HG03457 (cell line): Measurements from ENCODE around the gene DPP6.

Experiments used
- ATAC-seq: cut with Tn5 transposase; IDR thresholded peaks from one replicate; pipeline ENCODE4 v1.9.1; 2021; ENCODE audit warnings: moderate number of reproducible peaks; ENCODE audit not compliant: unreplicated experiment

DPP6 gene

DNA sequence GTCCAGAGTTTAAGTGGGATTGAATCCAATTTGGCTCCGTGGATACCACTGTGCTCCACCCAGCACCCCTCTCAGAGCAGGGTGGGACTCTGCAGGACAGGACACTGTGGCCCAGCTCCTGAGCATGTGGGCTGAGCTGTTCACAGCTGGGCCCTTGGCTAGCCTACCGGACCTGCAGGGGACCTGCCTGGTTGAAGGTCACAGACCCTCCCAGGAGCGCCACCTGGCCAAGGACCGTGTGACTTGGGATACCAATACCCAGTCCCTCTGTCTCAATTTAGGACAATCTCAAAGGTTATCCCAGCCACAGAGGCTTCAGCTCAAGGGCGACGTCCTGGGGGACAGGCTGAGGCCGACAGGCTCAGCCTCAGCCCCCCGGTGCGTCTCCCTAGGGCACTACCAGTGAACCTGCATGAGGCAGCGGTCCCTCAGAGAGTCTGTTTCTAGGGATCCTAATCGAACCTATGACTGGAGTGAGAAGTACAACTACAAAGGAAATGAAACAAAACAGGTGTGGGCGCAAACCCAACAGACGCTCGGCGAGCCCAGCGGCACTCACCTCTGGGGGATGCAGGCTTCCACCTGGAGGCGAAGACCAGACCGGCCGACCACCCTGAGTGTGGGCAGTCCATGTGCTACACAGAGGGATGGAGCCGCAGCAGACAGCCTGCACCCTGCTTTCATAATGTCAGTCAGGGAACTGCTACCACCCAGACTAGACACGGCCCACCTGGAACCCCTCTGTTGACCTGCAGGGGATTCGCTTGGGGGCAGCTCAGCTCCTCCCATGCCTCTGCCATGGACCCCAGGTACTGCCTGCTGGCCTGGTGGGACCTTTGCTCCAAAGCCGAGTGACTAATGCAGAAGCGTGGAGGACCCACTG, 847.0 kb downstream of the DPP6 start:
- ATAC-seq, result no peak

DNA sequence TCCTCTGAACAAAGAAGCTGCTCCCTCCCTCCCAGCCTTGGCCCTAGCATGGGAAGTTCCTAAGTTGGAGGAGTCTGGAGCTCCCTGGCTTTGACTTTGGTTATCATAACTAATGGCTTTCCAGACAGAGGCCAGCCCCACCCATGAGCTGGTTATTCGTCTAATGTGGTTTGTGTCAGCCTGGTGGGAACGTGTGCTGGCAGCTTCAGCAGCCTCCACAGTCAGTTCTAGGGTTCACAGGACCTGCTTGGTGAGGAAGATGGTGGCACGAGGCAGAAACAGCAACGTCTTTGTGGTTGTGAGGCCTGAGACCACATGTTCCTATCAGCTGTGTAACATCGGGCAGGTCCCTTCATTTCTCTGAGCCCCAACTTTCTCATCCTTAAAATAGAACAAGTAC, 847.7 kb downstream of the DPP6 start:
- ATAC-seq, result no peak

DNA sequence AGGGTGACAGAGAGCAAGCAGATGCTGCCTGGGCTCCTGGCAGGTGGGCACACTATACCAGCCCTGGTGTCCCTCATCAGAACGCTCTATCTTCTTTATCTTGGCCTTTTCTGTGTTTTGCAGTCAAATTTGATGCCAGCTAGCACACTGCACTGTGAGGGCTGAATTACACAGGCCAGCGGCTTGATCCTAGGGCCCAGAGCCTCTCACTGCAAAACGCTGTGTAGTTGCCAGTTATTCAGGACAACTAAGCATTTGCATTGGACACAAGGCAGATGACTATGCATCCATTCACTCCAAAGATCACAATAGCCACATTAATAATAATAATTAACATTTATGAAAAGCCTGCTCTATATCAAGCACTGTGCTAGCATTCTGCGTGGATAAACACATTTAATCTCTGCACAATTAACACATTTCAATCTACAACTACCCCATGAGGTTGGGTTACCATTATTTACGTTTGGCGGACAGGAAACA, 850.4 kb downstream of the DPP6 start:
- ATAC-seq, result no peak

DNA sequence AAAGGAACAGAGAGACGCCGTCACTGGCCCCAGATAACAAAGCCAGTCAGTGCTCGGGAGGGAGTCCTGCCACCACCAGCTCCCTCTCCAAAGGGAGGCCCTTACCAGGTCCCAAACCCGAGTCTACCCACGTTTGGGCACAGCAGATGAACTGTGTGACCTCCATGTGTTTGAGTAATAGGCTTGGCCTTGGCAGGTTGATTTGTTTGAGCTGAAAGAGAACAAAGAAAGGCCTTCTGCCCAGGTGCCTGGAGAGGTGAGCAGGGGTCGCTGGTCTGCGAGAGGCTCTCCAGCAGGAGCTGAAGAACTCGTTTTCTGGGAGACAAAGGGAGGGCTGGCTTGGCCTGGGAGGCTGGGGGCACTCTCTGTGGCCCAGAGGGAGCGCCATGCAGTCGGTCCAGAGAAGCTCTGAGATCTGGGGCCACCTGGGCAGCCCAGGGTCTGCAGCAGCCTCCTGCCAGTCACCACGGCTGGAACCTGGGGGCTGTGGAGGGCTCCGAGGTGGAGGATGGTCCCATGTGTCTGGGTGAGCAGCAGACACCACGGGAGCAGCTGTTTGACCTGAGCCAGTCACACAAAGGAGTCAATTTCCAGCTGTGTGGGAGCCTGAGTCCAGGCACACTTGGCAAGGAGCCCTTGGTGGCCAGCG, 851.0 kb downstream of the DPP6 start:
- ATAC-seq, result no peak

DNA sequence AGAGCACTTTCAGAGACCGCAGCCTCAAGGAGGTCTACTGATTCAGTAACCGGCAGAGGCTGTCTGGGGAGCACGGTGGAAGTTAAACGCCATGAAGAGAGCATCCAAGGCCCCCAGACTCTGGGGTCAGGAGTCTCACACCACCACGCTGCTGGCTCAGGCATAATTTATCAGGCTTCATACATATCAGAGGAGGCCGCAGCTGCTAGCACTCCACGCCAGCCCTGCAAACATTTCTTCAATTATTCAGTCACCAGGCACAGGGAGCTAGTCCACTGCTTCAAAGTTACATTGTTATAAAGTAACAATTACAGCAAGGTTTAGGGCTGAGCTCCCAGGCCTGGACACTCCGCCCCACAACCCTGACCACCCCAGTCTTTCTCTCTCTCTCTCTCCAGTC, 852.9 kb downstream of the DPP6 start:
- no peak for ATAC-seq

DNA sequence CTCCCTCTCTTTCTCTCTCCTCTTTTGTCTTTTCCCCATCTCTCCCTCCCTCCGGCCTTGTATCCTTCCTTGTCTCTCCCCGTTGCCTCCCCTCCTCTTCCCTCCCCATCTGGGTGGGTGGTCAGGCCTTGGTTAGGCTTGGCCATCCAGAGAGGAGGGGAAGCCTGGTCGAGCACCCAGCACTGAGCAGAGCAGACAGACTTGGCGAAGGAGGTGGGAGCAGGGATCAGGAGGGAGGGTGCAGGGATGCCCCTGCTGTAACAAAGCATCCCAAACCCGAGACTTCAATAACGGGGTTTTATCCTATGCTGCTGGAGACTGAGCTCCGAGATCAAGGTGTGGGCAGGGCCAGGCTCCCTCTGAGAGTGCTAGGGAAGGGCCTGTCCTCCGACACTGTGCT, 853.4 kb downstream of the DPP6 start:
- no peak for ATAC-seq

DNA sequence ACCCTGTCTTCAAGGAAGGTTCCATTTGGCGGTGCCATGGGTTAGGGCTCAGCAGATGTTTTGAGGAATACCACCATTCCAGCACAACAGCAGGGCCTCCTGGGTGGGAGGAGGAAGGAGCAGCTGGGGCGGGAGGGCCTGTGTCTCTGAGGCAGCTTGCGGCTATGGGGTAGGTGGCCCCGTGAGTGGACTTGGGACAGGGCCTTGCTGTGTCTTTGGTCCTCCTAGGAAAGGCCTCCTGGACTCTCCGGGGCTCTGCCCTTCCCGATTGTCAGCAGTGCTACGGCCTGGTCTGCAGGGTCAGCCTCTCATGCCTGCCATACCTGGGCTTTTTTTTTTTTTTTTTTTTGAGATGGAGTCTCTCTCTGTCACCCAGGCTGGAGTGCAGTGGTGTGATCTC, 854.0 kb downstream of the DPP6 start:
- ATAC-seq, result no peak

DNA sequence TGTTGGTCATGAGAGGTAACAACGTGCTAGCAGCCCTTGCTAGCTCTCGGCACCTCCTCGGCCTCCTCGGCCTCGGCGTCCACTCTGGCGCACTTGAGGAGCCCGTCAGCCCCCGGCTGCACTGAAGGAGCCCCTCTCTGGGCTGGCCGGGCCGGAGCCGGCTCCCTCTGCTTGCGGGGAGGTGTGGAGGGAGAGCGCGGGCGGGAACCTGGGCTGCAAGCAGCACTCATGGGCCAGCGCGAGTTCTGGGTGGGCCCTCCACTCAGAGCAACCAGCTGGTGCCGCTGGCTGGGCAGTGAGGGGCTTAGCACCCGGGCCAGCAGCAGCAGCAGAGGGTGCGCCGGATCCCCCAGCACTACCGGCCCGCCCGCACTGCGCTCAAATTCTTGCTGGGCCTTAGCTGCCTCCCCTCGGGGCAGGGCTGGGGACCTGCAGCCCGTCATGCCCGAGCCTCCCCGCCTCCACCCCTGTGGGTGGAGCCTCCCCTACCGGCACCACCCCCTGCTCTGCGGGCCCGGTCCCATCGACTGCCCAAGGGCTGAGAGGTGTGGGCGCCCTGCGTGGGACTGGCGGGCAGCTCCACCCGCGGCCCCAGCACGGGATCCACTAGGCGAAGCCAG, 854.6 kb downstream of the DPP6 start:
- ATAC-seq, result no peak

DNA sequence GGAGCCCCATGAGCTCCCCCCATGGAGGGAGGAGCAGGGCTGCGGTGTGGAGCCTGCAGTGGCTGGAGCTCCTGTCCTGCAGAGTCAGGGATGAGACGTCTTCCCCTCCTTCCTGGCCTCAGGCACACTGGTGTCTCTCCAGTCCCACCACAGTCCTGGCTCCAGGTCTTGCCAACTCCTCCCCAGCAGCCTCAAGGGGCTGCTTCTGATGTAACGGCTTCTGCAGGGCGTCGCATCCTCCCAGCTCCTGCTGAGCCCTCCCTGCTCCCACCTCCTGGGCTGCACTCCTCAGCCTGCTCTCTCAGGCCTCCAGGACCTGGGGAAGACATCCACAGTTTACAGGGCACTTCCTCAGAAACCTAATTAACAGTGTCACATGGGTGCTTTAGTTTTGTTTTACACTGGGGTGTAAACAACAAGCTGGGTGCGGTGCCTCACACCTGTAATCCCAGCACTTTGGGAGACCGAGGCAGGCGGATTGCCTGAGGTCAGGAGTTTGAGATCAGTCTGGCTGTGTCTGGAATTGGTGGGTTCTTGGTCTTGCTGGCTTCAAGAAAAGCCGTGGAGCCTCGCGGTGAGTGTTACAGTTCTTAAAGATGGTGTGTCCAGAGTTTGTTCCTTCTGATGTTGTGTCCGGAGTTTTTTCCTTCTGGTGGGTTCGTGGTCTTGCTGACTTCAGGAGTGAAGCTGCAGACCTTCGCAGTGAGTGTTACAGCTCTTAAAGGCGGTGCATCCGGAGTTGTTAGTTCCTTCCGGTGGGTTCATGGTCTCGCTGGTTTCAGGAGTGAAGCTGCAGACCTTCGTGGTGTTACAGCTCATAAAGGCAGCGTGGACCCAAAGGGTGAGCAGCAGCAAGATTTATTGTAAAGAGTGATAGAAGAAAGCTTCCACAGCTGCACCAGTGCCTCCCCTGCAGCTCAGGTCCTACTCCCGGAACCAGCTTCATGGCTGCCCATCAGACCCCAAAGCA, 855.7 kb downstream of the DPP6 start:
- no peak for ATAC-seq

DNA sequence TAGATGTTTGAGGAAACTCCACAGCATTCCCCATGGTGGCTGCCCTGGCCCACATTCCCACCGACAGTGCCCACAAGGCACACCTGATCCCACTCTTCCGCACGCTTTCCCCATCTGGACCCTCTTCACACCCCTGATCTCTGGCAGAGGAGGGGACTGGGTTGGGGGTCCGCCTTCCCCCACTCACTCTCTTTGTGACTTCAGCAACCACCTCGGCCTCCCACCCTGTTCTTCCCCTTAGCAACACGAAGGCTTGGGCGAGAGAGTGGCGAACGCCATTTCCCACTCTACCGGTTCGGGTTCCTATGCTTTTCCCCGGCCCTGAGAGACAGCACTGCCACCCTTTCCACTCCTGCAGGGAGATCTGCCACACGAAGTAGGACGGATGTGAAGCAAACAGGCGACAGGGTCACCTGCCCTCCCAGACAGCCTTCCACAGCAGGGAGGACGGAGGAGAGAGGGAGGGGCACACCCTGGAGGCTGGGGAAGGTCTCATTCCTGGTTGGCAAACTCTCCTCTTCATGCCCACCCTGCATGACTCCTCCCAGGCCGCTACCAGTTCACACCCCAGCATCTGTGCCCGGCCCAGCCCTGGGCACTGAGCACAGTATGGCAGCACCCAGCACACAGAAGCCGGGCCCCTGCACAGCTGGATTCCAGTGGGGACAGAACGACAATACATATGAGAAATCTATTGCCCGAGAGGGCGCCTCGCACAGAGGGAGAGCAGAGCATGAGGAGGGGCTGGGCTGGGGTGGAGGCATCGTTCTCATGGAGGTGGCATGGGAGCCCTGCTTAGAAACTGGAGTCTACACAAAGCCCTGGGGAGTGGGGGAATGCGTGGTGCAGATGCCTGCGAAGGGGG, 857.3 kb downstream of the DPP6 start:
- ATAC-seq, result no peak

DNA sequence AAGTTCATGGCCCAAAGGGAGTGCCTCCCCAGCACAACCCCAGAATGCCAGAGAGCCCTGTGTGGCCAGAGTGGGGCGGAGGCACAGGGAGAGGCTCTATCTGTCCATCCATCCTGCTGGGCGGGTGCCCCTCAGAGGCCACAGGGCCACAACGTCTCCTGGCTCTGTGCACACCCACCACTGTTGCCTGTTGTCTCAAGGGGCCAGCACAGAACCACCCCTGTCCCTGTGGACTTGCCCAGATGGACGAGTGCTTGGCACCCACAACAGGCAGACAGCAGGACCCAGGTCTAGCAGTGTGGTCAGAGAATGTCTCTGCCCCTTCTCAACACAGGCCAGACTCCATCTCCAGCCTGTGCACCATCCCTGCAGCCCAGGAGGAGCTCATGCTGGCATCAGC, 857.9 kb downstream of the DPP6 start:
- no peak for ATAC-seq

DNA sequence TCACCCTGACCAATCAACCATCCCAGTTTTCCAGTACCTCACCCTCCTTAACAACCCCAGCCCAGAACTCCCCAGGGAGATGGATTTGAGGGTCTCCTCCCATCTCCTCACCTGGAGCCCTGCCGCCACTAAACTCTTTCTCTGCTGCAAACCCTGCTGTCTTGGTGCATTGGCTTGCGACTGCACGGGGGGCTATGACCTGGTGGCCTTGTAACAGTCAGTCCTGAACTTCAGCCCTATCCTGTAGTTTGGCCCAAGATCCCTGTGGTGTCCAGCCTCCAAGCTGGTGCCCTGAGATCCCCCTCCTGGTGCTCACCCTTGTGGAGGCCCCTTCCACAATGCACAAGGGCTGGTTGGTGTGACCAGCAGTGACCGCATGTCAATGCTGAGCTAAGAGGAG, 858.8 kb downstream of the DPP6 start:
- ATAC-seq, result no peak

DNA sequence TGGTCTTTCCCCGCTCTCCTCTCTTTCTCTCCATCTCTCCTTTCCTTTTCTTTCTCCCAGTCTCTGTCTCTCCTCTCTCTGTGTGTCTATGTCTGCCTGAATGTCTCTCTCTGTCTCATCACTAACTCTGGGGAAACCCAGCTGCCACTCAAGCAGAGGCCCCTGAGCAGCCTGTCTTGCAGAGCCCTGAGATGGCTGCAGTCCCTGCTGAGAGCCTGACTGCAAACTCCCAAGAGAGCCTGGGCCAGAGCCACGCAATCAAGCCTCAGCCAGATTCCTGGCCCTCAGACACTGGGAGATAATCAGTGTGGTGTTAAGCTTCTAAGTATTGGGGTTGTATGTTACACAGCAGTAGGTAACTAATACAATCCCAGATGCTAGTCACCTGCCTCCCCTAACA, 859.2 kb downstream of the DPP6 start:
- ATAC-seq, result no peak

DNA sequence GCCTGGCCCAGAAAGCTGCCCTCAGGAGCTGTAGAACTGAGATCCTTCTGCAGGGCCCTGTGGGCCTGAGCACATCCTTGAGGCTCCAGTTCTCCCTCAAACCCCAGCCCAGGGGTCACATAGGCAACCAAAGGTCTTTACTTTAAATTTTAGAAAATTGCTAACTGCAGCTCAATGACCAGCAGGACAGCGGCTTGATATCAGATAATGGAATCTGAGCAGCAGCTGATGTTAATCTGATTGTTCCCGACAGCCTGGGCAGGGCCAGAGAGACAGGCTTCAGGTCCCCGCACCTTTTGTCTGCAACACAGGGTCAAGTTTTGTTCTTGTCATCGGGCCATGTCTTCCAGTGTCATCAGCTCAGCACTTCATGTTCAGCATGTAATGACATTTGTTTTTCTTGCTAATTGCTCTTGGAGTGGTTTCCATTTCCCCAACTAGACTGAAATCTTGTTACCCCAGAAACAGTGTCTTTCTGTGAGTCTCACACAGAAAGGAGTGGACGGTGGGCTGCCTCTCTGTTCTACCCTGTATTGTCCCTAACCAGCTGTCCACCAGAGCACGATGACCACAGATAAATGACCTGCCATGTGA, 859.8 kb downstream of the DPP6 start:
- ATAC-seq, result no peak

DNA sequence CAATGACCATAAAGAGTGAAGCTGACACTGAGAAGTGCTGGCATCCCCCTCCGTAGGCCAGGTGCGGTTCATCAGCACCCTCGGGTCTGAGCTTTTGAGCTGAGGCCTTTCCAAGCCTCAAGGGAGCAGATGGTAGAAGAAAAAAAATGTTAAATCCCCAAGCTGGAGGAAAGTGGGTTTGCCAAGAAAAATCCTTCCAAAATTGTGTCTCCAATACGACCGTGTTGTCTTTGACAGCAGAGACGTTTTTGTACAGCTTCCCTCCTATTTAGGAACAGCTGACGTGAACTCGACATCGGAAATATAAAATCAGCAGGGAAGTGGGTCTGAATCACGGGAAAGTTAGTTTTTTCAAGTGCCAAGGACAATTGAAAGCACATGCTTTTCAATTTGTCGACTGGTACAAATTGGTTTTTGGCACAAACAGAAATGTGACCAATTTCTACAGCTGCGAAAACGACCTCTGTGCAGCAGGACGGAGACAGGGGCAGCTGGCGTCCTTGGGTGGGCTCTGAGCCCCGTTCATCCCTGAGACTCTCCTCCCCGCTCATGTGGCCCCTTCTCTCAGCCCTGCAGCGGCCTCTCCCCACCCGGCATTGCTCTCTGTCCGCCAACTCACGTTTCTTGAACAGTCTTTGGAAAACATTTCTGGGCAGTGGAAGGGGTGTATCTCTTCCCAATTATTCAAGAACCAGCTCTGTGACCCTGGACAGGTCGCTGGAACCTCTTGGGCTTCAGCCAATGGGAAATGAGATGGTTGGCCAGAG, 860.9 kb downstream of the DPP6 start:
- no peak for ATAC-seq

DNA sequence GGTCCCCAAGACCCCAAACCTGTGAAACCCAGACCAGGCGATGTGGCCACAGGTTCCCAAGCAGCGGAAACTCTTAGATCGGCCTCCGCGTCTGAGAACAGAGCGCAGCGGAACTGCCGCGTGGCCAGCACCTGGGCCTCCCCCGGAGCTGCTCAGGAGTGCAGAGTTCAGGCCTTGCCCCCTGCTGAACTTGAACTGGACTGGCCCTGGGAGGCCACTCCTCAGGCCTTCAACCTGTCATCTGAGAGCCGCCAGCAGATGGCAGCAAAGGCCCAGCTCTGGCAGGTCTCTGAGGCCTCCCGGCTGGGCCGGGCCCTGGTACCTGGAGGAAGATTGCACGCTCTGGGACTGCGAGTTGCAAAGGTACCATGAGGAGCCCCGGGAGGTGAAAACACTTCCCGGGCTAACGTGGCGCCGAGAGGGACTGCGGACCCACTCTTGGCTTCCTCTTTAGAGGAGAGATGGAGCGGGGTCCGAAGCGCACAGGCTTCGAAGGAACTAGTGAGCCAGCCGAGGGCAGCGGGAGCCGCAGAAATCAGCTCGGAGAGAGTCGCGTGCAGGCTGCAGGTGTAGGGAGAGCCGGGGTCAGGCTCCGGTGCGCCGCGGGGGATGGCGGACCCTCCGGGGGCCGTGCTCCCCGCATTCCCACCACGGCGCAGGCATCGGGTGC, 861.6 kb downstream of the DPP6 start:
- peak; percentile 95 for ATAC-seq

DNA sequence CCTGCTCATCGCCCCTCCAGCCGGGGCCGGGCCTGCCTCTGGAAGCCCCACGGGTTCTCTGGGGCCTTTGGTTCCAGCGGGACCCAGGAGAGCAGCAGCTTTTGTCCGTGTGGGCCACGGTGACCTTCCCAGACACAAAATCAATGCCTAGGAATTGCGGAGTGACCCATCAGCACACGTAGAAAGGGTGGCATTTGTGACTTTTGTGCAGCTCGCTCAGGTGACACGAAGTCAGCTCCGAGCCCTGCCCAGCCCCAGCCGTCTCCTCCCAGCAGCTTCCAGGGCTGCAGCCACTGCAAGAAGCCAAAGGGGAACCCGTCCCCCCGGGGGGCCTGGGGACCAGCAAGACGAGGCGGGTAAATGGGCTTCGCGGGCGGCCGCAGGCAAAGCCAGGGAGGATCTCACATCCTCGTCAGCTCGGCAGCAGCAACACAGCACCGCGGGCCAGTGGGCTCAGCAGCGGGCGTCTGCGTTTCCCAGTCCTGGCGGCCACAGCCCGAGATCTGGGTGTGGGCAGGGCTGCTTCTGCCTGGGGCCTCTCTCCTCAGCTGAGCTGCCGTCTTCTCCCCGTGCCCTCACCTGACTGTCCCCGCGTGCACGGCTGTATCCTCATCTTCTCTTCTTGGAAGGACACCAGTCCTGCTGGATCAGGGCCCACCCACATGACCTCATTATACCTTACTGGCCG, 862.3 kb downstream of the DPP6 start:
- no peak for ATAC-seq

DNA sequence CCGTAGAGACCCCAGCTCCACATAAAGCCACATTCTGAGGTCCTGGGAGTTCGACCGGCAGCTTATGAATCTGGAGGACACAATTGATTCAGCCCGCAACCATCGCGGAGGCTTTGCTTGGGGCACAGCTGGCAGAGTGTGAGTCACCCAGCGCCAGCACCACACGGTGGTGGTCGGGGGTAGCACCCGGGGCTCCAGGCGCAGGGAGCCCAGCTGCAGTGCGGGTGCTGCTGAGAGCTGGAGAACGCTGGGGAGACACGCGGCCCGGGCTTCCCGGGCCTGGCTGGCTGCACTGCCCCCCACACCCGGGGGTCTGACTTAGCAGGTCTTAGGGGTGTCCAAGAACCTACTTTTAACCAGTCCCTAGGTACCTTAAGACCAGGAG, 862.8 kb downstream of the DPP6 start:
- ATAC-seq, result no peak
